ENCODE data around the gene MAP1LC3B.

MAP1LC3B gene

GRCh38 chr16:87435372-87436224 lies 43.5 kb downstream of the MAP1LC3B start:
- no peak for DNase-seq

- no peak for DNase-seq
These were observed 44.4 kb downstream of the MAP1LC3B start for GRCh38 chr16:87436225-87437172.

GRCh38 chr16:87437327-87437726 lies 45.2 kb downstream of the MAP1LC3B start:
- DNase-seq = no peak

GRCh38 chr16:87437911-87438610 lies 45.9 kb downstream of the MAP1LC3B start:
- no peak for DNase-seq

- no peak for DNase-seq
These were observed 46.5 kb downstream of the MAP1LC3B start for GRCh38 chr16:87438611-87438985.

GRCh38 chr16:87439926-87440325 lies 47.8 kb downstream of the MAP1LC3B start:
- no peak for DNase-seq

- DNase-seq = no peak
These were observed 49.9 kb downstream of the MAP1LC3B start for GRCh38 chr16:87441886-87442580.

GRCh38 chr16:87442581-87442966 lies 50.4 kb downstream of the MAP1LC3B start:
- DNase-seq = no peak

GRCh38 chr16:87443016-87443415 lies 50.9 kb downstream of the MAP1LC3B start:
- DNase-seq = no peak

- DNase-seq = no peak
These were observed 51.8 kb downstream of the MAP1LC3B start for GRCh38 chr16:87443964-87444363.

GRCh38 chr16:87445486-87445885 lies 53.4 kb downstream of the MAP1LC3B start:
- no peak for DNase-seq

- no peak for DNase-seq
These were observed 54.3 kb downstream of the MAP1LC3B start for GRCh38 chr16:87446479-87446878.

GRCh38 chr16:87447323-87447722 lies 55.2 kb downstream of the MAP1LC3B start:
- no peak for DNase-seq

GRCh38 chr16:87448866-87449265 lies 56.7 kb downstream of the MAP1LC3B start:
- DNase-seq = no peak

GRCh38 chr16:87451563-87452210 lies 59.6 kb downstream of the MAP1LC3B start:
- no peak for DNase-seq

GRCh38 chr16:87453326-87453725 lies 61.2 kb downstream of the MAP1LC3B start:
- DNase-seq = no peak

Data from CD4-positive, alpha-beta T cell treated with Interleukin-4 for 1 hour (primary cell).